NCI-H1092 treated with DMSO at 0.1 percent for 48 hours (cell line): ENCODE data around the gene GRID2.
"Not testable (repeated sequence)": the region's sequence is repeated elsewhere in the genome, so short reads cannot be mapped to it uniquely, and the experiment has no call there.

Experiments
- DNase-seq: peaks from one replicate; lab custom pipeline; 2025; lab: John Stamatoyannopoulos, UW

The GRID2 gene

GRCh38 chr4:93317561-93317960 is 1013.8 kb downstream of the GRID2 start:
- DNase-seq = no peak

- DNase-seq = no peak
These were observed 1015.3 kb downstream of the GRID2 start for GRCh38 chr4:93319041-93319440.

GRCh38 chr4:93320356-93320755 is 1016.6 kb downstream of the GRID2 start:
- no peak for DNase-seq

GRCh38 chr4:93327346-93327745 is 1023.6 kb downstream of the GRID2 start:
- DNase-seq = no peak

GRCh38 chr4:93334003-93334402 is 1030.2 kb downstream of the GRID2 start:
- DNase-seq = no peak

GRCh38 chr4:93337196-93337595 is 1033.4 kb downstream of the GRID2 start:
- no peak for DNase-seq

GRCh38 chr4:93342738-93343137 is 1039.0 kb downstream of the GRID2 start:
- DNase-seq = no peak

- no peak for DNase-seq
These were observed 1043.1 kb downstream of the GRID2 start for GRCh38 chr4:93346840-93347239.

- no peak for DNase-seq
These were observed 1045.1 kb downstream of the GRID2 start for GRCh38 chr4:93348896-93349295.

GRCh38 chr4:93351846-93352245 is 1048.1 kb downstream of the GRID2 start:
- no peak for DNase-seq

GRCh38 chr4:93355411-93355810 is 1051.6 kb downstream of the GRID2 start:
- no peak for DNase-seq

- DNase-seq = peak; percentile 10
These were observed 1055.8 kb downstream of the GRID2 start for GRCh38 chr4:93359586-93359985.

GRCh38 chr4:93366169-93366755 is 1062.5 kb downstream of the GRID2 start:
- not testable (repeated sequence) for DNase-seq

GRCh38 chr4:93368968-93369367 is 1065.2 kb downstream of the GRID2 start:
- no peak for DNase-seq

- no peak for DNase-seq
These were observed 1066.5 kb downstream of the GRID2 start for GRCh38 chr4:93370256-93370655.

GRCh38 chr4:93373893-93374860 is 1070.4 kb downstream of the GRID2 start:
- no peak for DNase-seq

- DNase-seq = no peak
These were observed 1080.5 kb downstream of the GRID2 start for GRCh38 chr4:93384241-93384640.

GRCh38 chr4:93384887-93385286 is 1081.1 kb downstream of the GRID2 start:
- no peak for DNase-seq

- DNase-seq = no peak
These were observed 1090.8 kb downstream of the GRID2 start for GRCh38 chr4:93394545-93395081.

GRCh38 chr4:93396272-93396671 is 1092.5 kb downstream of the GRID2 start:
- no peak for DNase-seq

GRCh38 chr4:93403571-93403970 is 1099.8 kb downstream of the GRID2 start:
- DNase-seq = no peak

GRCh38 chr4:93407493-93408275 is 1103.9 kb downstream of the GRID2 start:
- DNase-seq = no peak
